ENCODE data around the gene B4GALT2.

The B4GALT2 gene

DNA sequence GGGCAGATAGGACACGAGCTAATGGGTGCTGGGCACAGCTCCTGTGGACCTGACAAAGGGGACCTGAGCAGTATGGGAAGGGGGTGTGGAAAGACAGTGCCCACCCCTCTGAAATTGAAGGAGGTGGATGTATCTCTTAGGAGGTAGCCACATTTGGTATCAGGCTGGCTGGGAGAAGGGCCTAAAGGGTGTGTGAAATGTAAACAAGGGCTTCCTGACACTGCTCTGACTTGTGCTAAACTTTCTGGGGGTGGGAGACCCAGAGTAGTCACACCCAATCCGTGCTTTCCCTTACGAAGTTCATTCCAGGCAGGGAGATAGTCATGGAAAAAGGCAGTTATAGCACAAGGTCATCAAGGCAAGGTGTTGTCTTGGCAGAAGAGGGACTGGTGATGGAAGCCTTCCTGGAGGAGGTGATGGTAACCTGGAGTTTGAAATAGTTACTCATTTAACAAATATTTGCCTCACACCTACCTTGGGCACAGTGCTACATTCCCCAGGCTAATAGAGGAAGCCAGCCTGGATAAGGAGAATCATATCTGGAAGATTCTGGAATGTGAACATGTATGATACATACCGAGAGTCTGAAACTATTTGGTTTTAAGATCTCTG, 7.1 kb downstream of the B4GALT2 start:
- no peak for DNase-seq

DNA sequence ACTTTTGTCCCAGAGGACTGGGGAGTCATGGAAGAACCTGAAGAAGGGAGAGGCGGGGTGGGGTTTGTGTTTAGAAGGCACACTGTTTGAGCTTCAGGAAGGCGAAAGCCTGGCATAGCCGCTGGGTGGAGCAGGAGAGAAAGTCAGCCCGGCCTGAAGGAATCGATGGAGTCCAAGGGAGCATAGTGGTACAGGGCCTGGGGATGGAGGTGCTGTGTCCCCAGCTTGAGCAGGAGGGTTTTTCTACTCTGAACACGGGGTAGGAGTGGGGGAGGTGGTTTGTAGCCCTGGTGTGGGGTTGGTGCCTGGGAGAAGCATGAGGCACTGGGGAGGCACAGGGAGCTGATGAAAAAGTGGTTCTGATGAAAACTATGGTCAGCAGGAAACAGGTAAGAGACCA, 7.7 kb downstream of the B4GALT2 start:
- no peak for DNase-seq

DNA sequence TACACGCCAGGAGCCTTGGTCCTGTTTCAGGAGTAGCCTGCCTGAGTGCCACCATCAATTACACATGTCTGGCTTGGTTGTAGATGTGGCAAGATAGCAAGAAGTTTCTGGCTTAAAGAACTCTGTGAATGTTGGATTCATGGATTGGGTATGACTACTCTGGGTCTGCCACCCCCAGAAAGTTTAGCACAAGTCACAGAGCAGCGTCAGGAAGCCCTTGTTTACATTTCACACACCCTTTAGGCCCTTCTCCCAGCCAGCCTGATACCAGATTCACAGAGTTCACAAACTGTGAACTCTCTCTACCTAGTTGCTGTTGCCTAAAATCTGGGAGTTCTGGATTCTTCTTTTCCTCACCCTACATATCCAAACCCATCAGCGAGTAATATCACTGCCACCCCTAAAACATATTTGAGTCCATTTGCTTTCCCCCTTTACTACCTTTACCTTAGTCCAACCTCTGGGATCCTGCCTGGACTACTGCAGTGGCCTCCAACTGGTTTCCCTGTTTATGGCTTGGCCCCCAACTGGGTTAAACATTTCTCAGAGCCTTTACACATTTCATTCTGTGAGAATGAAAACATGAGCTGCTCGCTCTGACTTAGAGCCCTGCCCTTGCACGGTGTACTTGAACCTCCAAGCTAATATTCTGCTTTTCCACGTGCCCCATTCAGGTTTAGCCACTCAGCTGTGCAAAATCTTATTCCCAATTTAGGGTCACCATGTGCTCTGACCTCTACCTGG, 8.3 kb downstream of the B4GALT2 start:
- no peak for DNase-seq

DNA sequence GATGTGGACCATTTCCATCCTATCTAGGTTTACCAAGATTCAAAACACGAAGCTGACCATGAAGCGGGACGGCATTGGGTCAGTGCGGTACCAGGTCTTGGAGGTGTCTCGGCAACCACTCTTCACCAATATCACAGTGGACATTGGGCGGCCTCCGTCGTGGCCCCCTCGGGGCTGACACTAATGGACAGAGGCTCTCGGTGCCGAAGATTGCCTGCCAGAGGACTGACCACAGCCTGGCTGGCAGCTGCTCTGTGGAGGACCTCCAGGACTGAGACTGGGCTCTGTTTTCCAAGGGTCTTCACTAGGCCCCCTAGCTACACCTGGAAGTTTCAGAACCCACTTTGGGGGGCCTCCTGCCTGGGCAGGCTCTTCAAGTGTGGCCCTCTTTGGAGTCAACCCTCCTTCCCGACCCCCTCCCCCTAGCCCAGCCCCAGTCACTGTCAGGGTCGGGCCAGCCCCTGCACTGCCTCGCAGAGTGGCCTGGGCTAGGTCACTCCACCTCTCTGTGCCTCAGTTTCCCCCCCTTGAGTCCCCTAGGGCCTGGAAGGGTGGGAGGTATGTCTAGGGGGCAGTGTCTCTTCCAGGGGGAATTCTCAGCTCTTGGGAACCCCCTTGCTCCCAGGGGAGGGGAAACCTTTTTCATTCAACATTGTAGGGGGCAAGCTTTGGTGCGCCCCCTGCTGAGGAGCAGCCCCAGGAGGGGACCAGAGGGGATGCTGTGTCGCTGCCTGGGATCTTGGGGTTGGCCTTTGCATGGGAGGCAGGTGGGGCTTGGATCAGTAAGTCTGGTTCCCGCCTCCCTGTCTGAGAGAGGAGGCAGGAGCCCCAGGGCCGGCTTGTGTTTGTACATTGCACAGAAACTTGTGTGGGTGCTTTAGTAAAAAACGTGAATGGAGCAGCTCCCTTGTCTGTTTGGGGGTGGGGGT, 11.5 kb downstream of the B4GALT2 start:
- DNase-seq: no peak

DNA sequence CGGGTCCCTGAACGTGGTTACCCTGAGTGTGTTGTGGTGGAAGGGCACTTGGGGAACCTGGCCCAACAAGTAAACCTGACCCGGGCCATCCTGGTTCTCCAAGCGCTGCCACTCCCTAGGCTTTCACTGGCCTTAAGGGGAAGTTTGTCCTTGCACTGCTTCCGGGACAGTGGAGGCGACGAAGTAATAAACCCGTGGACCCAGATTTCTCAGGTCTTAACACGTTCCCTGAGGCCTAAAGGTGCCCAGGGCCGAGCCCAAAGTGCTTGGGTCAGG, 12.1 kb downstream of the B4GALT2 start:
- no peak for DNase-seq

DNA sequence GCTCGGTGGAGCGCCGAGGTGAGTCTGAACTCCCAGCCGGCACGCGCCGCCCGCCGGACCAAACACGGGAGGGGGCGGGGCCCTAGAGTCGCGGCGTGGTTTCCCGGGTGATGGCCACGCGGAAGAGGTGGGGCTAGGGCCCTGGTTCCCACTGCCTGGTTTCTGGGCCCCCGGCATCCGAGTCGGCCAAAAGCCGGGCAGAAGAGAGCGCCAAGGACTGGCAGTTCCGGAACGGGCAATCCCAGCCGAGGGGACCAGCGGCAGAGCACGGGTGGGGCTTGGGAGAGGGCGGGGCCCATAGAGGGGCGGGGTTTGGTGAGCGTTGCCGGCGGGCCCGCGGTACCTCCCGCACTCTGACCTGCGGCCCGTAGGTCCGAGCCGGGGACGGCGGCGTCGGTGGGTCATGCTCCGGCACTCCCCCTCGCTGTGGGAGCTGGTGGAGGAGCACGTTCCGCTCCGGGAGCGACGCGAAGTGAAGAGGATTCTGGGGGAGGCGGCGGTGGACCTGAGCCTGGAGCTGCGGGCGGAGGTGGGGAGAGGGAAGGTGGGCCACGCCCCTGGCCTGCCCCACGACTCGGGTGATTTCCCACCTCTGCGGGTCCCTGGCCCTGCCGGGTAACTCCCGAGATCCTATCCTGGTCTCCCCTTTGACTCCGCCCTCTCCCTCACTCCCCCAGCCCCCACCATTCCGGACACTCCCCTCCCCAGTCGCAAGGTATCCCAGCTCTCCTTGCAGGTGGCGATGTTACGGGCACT, 12.6 kb downstream of the B4GALT2 start, which contains the start of gene CCDC24:
Gene CCDC24, plus strand, starts transcription at position 124 of the 756 bp plus-strand sequence. Its CDS starts 280 bp downstream, at position 404.
- peak; percentile 70 for DNase-seq

DNA sequence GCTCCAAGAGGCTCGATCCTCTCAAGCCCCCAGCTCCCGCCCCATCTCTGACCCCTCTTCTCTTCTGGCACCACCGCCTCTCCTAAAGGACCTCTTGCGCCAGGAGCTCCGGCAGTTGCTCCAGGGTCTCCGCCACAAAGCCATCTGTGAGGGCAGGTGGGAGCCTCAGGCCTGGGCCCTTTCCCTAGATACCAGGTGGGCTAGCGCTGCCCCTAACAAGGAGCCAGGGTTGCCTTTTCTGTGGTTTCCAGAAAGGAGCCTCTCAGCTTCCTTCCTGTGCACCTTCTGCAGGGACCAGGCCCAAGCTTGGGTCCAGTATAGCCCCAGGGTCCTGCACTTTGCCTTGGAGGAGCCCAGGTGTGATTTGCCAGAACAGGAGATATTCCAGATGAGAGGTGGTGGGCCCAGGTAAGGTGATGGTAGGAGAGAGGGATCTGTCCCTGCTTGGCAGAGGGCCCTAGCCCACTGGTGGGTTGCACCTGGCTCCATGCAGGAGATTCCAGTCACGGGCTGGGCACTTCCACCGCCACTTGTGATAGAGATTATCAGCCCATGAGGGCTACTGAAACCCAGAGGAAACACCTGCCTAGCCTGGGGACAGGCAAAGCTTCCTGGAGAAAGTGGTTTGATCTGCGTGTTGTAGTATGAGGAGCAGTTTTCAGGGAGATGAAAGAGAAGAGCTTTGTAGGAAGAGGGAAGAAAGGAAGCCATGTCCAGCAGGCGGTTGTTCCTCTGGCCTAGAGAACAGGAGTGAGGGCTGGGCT, 13.4 kb downstream of the B4GALT2 start:
- no peak for DNase-seq

DNA sequence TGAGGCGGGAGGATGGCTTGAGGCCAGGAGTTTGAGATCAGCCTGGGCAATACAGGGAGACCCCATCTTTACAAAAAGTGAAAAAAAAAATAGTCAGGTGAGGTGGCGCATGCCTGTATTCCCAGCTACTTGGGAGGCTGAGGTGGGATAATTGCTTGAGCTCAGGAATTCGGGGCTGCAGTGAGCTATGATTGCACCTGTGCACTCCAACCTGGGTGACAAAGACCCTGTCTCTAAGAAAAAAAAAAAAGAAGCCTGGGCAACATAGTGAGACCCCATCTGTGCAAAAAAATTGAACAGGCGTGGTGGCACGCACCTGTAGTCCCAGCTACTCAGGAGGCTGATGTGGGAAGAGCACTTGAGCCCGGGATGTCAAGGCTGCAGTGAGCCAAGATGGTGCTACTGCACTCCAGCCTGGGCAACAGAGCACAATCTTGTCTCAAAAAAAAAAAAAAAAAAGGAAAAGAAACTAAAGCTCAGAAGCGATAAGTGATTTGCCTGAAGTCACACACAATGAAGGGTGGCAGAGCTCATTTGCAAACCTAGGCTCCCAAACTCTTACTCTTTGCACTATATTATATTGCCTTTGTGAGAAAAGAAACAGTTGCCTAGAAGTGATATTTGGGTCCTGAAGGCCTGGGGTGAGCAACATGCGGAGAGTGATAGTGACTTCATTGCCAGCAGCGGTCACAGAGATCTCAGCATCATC, 14.3 kb downstream of the B4GALT2 start:
- no peak for DNase-seq

DNA sequence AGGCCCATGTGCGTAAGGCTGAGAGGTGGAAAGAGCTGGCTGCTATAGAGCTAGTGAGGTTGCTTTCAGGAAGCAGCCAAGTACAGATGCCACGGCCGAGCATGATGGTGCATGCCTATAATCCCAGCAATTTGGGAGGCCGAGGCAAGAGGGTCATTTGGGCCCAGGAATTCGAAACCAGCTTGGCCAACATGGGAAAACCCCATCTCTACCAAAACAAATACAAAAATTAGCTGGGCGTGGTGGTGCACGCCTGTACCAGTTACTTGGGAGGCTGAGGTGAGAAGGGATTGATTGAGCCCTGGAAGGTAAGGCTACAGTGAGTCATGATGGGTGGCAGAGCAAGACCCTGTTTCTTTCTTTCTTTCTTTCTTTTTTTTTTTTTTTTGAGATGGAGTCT, 15.1 kb downstream of the B4GALT2 start:
- no peak for DNase-seq

DNA sequence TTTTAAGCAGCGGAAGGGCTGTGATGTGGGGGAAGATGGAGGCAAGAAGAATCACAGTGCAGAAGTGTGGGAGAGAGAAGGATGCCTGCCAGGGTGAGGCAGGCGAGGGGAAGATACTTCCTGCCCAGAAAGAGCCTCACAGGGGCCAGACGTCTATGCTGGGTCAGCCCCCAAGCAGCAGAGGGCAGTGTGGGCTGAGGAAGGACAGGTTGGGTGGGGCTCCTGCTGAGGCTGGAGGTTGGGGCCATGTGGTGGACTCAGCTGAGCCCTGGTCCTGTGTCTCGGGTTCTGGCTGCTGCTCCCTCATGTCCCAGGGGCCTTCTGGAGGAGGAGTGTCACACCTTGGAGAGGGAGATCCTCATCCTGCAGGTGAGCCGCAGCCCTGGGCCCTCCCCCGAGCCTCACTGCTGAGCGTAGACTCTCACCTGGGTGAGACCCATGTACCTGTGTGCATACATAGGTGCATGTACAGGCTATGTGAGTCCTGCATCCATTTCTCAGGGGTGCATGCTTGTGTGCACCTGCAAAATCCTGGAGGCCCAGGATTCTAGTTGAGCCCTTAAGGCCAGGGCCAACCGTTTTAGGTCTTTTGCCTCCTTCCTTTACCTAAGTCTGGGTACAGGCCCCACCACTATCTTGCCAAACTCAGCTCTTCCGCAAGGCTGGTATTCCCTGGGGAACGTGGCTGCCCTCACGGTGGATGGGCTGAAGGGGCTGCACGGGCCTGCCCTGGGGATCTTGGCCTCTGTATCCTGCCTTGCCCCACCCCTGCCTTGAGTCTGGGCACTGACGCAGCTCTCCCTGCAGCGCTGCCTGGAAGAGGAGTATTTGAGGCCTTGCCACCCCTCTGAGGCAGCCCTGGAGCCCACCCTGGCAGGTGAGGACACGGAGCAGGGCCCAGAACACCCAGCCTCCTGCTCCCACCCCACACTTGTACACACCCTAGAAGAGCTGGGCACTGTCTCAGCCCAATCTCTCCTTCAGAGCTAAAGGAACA, 16.1 kb downstream of the B4GALT2 start:
- no peak for DNase-seq

DNA sequence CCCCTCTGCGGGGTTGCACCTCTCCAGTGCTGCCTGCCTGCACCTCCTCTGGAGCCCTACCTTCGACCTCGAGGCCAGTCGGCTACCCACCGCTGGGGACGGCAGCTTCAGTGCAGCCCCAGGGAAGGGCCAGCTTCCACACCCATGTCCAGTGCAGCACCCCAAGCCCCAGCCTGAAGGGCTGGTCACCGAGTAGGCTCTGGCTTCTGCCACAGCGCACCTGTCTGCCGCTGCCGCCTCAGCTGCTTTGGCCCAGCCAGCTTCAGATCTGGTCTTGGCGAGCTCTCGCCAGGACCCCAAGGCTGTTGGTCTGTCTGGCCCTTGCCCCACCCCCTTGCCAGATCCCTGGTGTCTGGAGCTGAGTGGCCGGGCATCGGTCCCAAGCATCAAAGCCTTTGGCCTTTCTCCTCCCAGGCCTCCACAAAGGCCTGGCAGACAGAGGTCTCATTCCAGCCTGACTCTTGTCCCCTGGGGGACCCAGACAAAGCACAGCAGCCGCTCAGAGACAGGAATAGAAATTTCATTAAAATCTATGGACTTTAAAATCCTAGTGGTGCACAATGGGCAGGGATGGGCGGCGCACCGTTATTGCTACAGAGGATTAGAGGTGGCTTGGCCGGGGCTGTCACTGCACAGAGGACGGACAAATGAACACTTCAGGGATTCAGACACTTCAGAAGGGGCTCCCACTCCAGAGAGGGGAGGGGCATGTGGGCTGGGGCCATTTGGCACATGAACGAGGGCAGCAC, 17.1 kb downstream of the B4GALT2 start:
- no peak for DNase-seq

DNA sequence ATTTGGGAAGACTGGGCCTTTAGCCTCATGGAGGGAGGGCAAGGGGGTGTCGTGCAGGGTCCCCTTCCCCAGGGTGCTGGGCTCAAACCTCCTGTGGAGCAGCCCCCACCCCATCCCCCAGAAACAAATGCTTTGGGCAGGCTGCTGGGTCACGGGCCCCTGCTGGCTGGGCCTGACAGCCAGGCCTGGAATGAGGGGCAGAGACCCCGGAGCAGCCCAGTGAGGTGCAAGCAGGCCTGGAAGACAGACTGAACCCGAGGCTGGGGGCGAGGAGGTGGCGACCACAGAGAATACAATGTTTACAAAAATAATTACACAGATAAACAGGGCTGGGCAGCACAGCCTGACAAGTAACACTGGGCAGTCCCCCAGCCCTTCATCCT, 17.7 kb downstream of the B4GALT2 start:
- no peak for DNase-seq

DNA sequence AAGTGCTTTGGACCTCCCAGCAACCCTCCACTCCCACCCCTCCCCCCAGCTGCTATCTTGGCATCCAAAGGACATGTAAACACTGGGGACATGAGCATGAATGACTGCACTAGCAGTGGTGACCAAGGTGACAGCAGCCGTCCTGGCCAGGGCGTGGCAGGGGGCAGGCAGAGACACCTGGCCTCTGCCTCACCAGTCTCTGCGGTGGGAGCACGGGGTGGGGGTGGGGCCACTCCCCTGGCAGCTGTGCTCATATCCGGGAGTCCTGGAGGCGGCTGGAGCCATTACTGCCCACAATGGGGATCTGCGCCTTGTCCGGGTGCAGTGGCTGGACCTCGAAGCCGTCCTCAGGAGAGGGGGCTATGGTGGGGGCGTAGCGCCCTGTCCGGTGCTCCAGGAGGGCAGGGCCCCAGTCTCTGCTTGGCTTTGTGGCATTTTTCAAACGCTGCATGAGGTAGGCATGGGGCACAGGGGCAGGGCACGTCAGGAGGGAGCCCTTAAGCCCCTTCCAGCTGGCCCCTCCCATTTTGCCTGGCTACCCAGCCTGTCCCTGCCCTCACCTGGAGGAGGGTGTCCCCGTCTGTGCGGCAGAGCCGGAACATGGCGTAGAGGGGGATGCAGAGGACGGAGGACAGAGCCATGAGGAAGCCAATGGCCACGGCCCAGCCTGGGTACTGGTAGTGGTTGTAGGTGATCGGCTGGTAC, 18.4 kb downstream of the B4GALT2 start:
- no peak for DNase-seq

DNA sequence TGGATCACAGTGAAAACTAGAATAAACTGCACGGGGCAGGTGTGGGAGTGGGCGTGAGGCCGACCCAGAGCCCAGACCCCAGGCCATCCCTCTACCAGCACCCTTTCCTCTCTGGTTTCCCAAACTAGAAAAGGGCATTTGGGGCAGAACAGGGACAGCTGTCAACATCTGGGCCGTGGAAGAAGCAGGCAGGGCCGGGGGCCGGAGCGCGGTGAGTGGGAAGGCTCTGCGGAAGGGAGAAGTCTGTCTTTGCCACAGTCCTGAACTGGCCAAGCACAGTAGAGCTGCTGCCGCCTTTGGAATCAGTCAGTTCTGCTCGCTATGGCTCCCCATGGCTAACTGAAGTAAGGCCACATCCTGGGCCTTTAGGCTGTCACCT, 19.0 kb downstream of the B4GALT2 start:
- no peak for DNase-seq

DNA sequence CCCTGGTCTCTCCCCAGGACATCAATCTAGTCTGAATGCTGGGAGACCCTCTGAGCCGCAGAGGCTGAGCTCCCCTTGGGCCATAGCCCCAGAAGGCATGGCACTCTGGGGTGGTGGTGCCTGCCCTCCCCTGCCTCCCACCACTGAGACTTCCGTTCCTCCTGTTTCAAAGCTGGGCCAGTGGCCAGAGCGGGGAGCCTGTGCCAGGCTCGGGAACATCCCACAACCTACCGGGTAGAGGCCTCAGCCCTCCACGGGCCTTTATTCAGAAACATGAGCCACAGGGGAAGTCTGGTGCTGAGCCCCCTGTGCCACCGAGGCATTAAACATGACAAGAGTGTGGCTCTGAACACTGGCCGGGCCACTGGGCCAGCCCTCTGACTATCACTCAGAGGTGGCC, 20.4 kb downstream of the B4GALT2 start:
- no peak for DNase-seq

DNA sequence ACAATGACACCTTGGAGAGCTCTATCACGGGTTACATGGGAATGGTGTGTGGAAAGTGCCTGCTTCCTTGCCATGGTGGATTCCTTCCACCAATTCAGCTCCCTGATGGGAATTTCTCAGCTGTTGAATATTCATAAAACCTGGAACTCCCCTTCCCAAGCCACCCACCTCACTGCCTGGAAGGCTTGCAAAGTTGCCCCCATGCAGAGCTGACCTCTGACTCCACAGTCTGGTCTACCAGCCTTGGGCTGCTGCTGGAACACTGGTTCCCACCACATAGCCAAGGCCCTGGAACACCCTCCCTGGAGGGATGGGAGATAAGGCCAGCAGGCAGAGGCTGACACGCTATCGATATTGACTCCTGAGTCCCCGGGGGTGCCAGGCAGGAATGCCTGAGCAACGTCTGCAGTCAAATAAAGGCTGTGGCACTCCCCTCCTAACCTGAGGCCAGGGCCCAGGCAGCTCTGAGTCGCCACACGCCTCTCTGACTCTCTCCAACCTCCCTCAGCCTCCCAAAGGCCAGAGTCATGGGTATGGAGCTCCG, 21.2 kb downstream of the B4GALT2 start:
- no peak for DNase-seq

DNA sequence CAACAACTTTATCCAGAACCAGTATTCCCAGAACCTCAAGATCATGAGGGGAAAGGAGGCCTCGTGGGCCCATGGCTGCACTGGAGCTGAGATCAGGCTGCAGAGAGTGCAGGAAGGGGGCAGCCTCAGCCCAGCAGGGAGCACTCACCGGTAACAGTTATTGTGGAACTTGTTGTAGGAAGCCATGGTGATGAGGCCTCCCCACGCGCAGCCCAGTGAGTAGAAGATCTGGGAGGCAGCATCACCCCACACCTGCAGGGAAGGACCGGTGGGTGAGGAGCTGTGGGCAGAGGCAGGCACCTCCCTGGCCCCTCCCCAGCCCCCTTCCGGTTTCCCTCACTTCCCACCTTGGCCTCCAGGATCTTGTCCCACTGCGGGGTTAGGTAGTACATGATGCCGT, 23.2 kb downstream of the B4GALT2 start:
- no peak for DNase-seq

DNA sequence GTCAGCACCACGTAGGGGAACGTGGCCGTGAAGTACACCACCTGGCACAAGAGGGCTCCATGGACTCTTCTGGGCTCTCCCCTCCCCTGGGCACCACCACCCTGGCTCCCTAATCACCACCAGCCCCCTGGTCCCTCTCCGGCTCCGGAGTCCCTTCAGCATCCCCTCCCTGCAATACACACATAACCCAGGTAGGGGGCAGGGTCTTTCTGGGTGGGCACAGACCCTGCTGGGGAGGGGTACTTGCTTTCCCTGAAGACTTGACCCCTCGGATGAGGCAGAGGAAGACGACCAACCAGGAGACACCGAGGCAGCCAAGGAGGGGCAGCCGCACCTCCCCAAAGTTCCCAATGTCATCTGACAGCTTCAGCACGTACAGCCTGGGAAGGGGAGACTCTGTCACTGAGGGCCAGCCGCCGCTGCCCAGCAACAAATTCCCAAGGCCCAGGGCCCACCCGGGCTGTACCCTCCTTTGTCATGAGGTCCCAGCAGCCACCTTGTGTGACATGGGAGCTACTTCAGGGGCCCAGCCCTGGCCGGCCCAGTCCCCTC, 23.7 kb downstream of the B4GALT2 start:
- no peak for DNase-seq

Data from effector CD4-positive, alpha-beta T cell (primary cell).